Gastrocnemius medialis (tissue), 4 donors: ENCODE results near the gene LTB. TPM values are rescaled to one million over a fixed set of nuclear protein-coding genes. Genes with fewer than 3 reads are reported as not detected.
A peak's percentile ranks its signal among the peaks of the same experiment; 100 is the strongest.

Source experiments
- ATAC-seq, 2 donors: fragments of 150-250 bp; one replicate each; pipeline ENCODE4 v1.9.1; 2016
- DNase-seq, 2 donors: peaks; one replicate each; pipeline ENCODE4 v3.0.0-alpha.2; 2019
- H3K27ac ChIP-seq, 4 donors: fragments of 200-600 bp; sonication (generic); 1 replicate in 1 of 4; 2 replicates in 3 of 4; pipeline ENCODE4 v1.5.1; 2016 to 2018; ENCODE audit warnings: mild to moderate bottlenecking in 2 of 4, moderate library complexity in 1 of 4
- H3K27me3 ChIP-seq, 3 donors: fragments of 200-600 bp; sonication (generic) in 2 of 3; 1 replicate in 1 of 3; 2 replicates in 2 of 3; pipeline versions ENCODE4 v1.5.1 to v1.6.0; 2016 to 2019; ENCODE audit warnings: mild to moderate bottlenecking in 1 of 3, moderate library complexity in 1 of 3
- H3K36me3 ChIP-seq, 2 donors: fragments of 200-600 bp; sonication (generic) in 1 of 2; one replicate each; pipeline ENCODE4 v1.5.1; 2017 to 2018
- H3K4me1 ChIP-seq, 2 donors: fragments of 200-600 bp; sonication (generic) in 1 of 2; one replicate each; pipeline ENCODE4 v1.5.1; 2016 to 2017; ENCODE audit warnings: mild to moderate bottlenecking in 2 of 2
- H3K4me3 ChIP-seq, 4 donors: fragments of 200-600 bp; sonication (generic) in 3 of 4; 1 replicate in 1 of 4; 2 replicates in 3 of 4; pipeline ENCODE4 v1.5.1; 2016 to 2019; ENCODE audit warnings: mild to moderate bottlenecking in 2 of 4
- H3K9me3 ChIP-seq, 3 donors: fragments of 200-600 bp; sonication (generic) in 2 of 3; 1 replicate in 1 of 3; 2 replicates in 2 of 3; pipeline ENCODE4 v1.5.1; 2016 to 2019
- POLR2A ChIP-seq, 2 donors: fragments of 450-650 bp; IDR thresholded peaks; one replicate each; pipeline ENCODE4 v1.6.1; 2017; ENCODE audit warnings: antibody characterized with exemption in 2 of 2, mild to moderate bottlenecking in 2 of 2, moderate library complexity in 2 of 2
- in situ Hi-C, 4 donors: fragments of 200-750 bp; cut with MboI; loops; one replicate each; pipeline versions ENCODE4 v1.15.0 to v1.8.0; 2017; ENCODE audit warnings: low sequenced_read_pairs in 4 of 4
- intact Hi-C: fragments of 100-400 bp; cut with DNase I; formaldehyde crosslinking; loops from one replicate; pipeline ENCODE4 v1.15.1; 2023; ENCODE audit warnings: low total_unique reads
- total RNA-seq, 4 donors: library from RNA; depleted of rRNA; stranded (reverse); fragments of >200 nt; gene quantifications; one replicate each; pipeline versions ENCODE4 v1.1.0 to v1.2.3, GENCODE V29; 2016
- TF ChIP-seq, protein P1 (sequence below), 5 experiments: fragments of 450-650 bp in 3 of 5; fragments of 200-600 bp in 2 of 5; sonication (generic) in 2 of 5; IDR thresholded peaks in 4 of 5; conservative IDR thresholded peaks in 1 of 5; 1 replicate in 4 of 5; 2 replicates in 1 of 5; pipeline ENCODE4 v1.5.1; 2016 to 2019; ENCODE audit warnings: antibody characterized with exemption in 5 of 5, mild to moderate bottlenecking in 3 of 5, moderate library complexity in 3 of 5

LTB gene
- total RNA-seq, 4 donors from 2014 or later = not detected

GRCh38 chr6:31541059-31541657, 41.1 kb downstream of the LTB start:
- intact Hi-C loops (loop anchor here (1.0 to 10.0 kb wide), 6 partner anchors 44 to 1476 kb away; partner anchors contain the start of genes BAG6, EHMT2, MICB and MRPS18B), in situ Hi-C loops (loop anchor here (5.0 to 25.0 kb wide), 5 partner anchors 54 to 646 kb away; partner anchors contain the start of genes AGER (in 1 of the 4), AGPAT1 (in 1 of the 4), GPSM3 (in 1 of the 4) and NCR3 (in 1 of the 4))
- DNase-seq (peak in 1 of 2 donors; percentile 48), ATAC-seq (peak; percentile 14 to 24)
- no peaks in the 10 kb centered on the region for H3K9me3 ChIP-seq
- peak overlapping the region; percentile 96 to 98 (median 96) for H3K27ac ChIP-seq
- peaks cover 31 to 38% of the 10 kb centered on the region in 2 donors for H3K4me1 ChIP-seq
- no peak for TF ChIP-seq POLR2A (IDR thresholded peaks at IDR 0.05)
- H3K27me3 ChIP-seq = no peaks in the 10 kb centered on the region
- peaks cover 4 to 41% of the 10 kb centered on the region in 2 donors for H3K36me3 ChIP-seq
- peak overlapping the region; percentile 81 to 91 (median 85) for H3K4me3 ChIP-seq

- Histone ChIP-seq H3K9me3 (no peaks in the 10 kb centered on the region), H3K36me3 (peaks cover 4 to 47% of the 10 kb centered on the region in 2 donors), H3K27ac (peak overlapping the region; percentile 96 to 98 (median 96)), H3K4me1 (peaks cover 31 to 38% of the 10 kb centered on the region in 2 donors), H3K27me3 (no peaks in the 10 kb centered on the region), H3K4me3 (peak overlapping the region; percentile 81 to 91 (median 85))
- ATAC-seq = no peak
- no peak for DNase-seq
- in situ Hi-C loops = loop anchor here (5.0 to 25.0 kb wide), 5 partner anchors 54 to 647 kb away; partner anchors contain the start of genes AGER (in 1 of the 4), AGPAT1 (in 1 of the 4), GPSM3 (in 1 of the 4) and NCR3 (in 1 of the 4)
- intact Hi-C loops = loop anchor here (1.0 to 10.0 kb wide), 6 partner anchors 43 to 1476 kb away; partner anchors contain the start of genes BAG6, EHMT2, MICB and MRPS18B
- TF ChIP-seq, protein P1, sequence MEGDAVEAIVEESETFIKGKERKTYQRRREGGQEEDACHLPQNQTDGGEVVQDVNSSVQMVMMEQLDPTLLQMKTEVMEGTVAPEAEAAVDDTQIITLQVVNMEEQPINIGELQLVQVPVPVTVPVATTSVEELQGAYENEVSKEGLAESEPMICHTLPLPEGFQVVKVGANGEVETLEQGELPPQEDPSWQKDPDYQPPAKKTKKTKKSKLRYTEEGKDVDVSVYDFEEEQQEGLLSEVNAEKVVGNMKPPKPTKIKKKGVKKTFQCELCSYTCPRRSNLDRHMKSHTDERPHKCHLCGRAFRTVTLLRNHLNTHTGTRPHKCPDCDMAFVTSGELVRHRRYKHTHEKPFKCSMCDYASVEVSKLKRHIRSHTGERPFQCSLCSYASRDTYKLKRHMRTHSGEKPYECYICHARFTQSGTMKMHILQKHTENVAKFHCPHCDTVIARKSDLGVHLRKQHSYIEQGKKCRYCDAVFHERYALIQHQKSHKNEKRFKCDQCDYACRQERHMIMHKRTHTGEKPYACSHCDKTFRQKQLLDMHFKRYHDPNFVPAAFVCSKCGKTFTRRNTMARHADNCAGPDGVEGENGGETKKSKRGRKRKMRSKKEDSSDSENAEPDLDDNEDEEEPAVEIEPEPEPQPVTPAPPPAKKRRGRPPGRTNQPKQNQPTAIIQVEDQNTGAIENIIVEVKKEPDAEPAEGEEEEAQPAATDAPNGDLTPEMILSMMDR (IDR thresholded peaks at IDR 0.05 in 4 of 5, conservative IDR thresholded peaks at IDR 0.05 in 1 of 5) = no peak
- TF ChIP-seq POLR2A (IDR thresholded peaks at IDR 0.05) = no peak
These were observed 41.6 kb downstream of the LTB start for GRCh38 chr6:31540640-31541039.

DNA sequence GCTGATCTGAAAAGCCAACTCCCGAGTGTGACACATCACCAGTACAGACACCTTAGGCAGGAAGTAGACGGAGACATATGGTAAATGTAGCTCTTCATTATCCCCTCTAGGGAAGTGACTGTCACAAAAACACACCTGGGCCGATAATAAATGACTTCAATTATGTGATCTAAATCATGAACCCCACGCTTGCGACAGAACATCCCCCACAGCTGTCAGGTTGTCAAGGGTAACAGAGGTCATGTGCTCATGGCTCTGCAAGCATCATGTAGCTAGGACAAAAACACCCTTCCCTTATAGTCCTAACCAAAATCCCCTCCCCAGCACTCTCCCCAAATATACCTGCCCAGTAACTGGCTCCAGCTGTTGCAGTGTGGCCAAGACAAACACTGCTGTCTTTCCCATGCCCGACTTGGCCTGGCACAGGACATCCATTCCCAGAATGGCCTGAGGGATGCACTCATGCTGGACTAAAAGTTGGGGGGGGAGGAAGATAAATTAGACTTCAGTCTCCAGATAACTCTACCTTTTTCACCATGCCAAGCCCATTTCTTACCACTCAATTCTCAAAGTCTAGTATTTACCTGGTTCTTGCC, 43.3 kb downstream of the LTB start:
- Histone ChIP-seq H3K9me3 (no peaks in the 10 kb centered on the region), H3K36me3 (peaks cover 4 to 64% of the 10 kb centered on the region in 2 donors), H3K27me3 (no peaks in the 10 kb centered on the region), H3K4me1 (peaks cover 31 to 38% of the 10 kb centered on the region in 2 donors), H3K27ac (peak overlapping the region in 3 of 4 donors; percentile 12 to 96 (median 96)), H3K4me3 (no peak overlapping the region)
- intact Hi-C loops (no loop called here), in situ Hi-C loops (loop anchor here in 2 of 4 donors (5.0 to 25.0 kb wide), 2 partner anchors 47 to 648 kb away; partner anchors contain the start of genes AGER (in 1 of the 2), AGPAT1 (in 1 of the 2), GPSM3 (in 1 of the 2) and PBX2 (in 1 of the 2))
- no peak for ATAC-seq
- DNase-seq = no peak
- TF ChIP-seq, protein P1 (IDR thresholded peaks at IDR 0.05 in 4 of 5, conservative IDR thresholded peaks at IDR 0.05 in 1 of 5) = no peak
- TF ChIP-seq POLR2A (IDR thresholded peaks at IDR 0.05) = no peak

DNA sequence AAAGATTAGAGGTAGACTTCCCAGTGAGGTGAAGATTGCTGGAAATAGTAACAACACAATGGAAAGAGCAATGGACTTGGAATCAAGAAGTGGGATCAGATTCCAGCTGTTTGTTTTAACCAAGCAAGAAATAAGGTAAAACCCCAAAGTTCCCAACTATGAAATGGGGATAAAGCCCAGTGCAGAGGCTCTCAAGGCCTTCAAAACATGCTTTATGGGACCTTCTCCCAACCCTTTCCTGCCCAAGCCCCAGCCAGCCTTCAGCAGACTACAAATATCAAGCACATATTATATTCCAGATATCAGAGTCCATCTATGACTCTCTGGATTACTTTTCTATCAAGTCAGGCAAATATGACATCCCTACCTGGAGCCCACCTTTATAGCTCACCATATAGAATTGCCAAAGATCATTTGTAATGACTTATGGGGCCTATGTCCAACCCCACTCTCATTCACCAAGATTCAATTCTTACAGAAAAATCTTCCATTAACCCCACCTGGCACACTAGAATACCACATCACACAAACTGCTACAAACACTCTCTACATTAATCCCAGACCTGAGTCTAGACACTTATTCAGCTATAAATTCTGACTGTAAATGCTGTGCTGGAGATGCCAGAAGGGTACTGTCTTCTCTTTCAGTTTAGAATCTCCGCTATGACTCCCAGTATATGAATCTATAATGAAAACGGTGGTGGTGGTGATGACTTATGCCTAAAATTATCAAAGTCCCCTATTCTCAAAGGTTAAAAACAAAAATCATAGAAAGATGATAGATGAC, 46.5 kb downstream of the LTB start:
- intact Hi-C loops = no loop called here

More for the DNA sequence above, 46.5 kb downstream of the LTB start:
- Histone ChIP-seq H3K4me1 (peaks cover 22 to 24% of the 10 kb centered on the region in 2 donors), H3K36me3 (peaks cover 4 to 96% of the 10 kb centered on the region in 2 donors), H3K4me3 (no peak overlapping the region), H3K27ac (no peak overlapping the region), H3K27me3 (no peaks in the 10 kb centered on the region), H3K9me3 (no peaks in the 10 kb centered on the region)
- no peak for TF ChIP-seq POLR2A (IDR thresholded peaks at IDR 0.05)
- TF ChIP-seq, protein P1 (IDR thresholded peaks at IDR 0.05 in 4 of 5, conservative IDR thresholded peaks at IDR 0.05 in 1 of 5) = no peak
- ATAC-seq = no peak
- DNase-seq = no peak
- in situ Hi-C loops = loop anchor here in 2 of 4 donors (5.0 to 25.0 kb wide), 2 partner anchors 43 to 652 kb away; partner anchors contain the start of genes AGER (in 1 of the 2), AGPAT1 (in 1 of the 2), GPSM3 (in 1 of the 2) and PBX2 (in 1 of the 2)
